Measurements from ENCODE around the gene CLIP3. TPM values are rescaled to one million over a fixed set of nuclear protein-coding genes. Genes with fewer than 3 reads are reported as not detected.
A peak's percentile ranks its signal among the peaks of the same experiment; 100 is the strongest.

The CLIP3 gene
- total and polyA plus RNA-seq, 4 donors, result 0.59 to 1.5 (median 0.80) TPM

DNA sequence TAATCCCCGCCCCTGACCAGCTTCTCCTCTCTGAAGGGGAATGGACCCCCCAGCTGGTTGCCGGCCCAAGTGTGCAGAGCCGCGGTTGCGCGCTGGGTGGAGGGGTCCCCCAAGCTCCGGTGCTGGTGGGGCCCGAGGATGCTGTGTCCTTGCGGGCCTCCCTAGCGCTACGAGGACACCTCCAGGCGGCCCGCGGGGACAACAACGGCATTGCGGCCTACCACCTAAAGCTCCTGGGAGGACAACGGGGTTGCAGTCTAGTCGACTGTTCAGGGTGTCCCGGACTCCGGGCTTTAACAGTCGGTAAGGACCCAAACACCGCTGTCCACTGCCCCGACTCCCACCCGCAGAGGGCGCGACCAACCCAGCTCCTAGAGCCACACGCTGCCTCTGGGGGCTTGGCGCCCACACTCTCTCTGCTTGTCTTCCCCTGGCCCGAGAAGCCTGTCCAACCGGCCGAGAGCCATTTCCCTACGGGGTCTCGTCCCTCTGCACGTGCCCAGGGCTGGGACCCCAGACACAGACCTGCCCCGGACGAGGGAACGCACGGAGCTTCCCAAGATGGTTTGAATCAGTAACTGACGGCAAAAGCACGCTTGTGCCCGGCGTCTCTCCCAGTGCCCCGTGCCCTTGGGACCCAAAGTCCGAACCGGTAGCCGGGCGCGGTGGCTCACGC, 38.6 kb downstream of the CLIP3 start:
- Histone ChIP-seq H3K4me3 (ENCODE audit: low read depth in 1 of 3, low read length in 3 of 3) (peak overlapping the region in 1 of 3 donors; percentile 83), H3K27ac (ENCODE audit: low read depth in 1 of 2, low read length in 2 of 2) (no peak overlapping the region), H3K9me3 (ENCODE audit: control insufficient read depth in 4 of 4, low read length in 3 of 4) (no peaks in the 10 kb centered on the region), H3K27me3 (ENCODE audit: control insufficient read depth in 4 of 4, insufficient read depth in 4 of 4, low read length in 3 of 4) (no peaks in the 10 kb centered on the region), H3K36me3 (ENCODE audit: control insufficient read depth in 4 of 4, insufficient read depth in 3 of 4, low read depth in 1 of 4, low read length in 3 of 4) (peaks cover 0 to 5% (median 2%) of the 10 kb centered on the region in 4 donors), H3K4me1 (ENCODE audit: control insufficient read depth in 4 of 4, insufficient read depth in 4 of 4, low read length in 3 of 4) (peaks cover 12 to 23% (median 18%) of the 10 kb centered on the region in 4 donors), H3K9ac (ENCODE audit: low read depth in 1 of 2, low read length in 2 of 2) (no peak overlapping the region)
- 45% methylated on average over 49 of the region's 49 CpGs for WGBS
- TF ChIP-seq GABPA (IDR thresholded peaks at IDR 0.05 in 1 of 2, conservative IDR thresholded peaks at IDR 0.05 in 1 of 2) (no peak), RAD21 (IDR thresholded peaks at IDR 0.05) (no peak), FOXA1 (IDR thresholded peaks at IDR 0.05) (no peak), HNF4A (conservative IDR thresholded peaks at IDR 0.05) (peak; percentile 64 to 69), FOXA2 (IDR thresholded peaks at IDR 0.05) (no peak), JUND (IDR thresholded peaks at IDR 0.05) (no peak)
- TF ChIP-seq, protein P1, sequence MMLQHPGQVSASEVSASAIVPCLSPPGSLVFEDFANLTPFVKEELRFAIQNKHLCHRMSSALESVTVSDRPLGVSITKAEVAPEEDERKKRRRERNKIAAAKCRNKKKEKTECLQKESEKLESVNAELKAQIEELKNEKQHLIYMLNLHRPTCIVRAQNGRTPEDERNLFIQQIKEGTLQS (IDR thresholded peaks at IDR 0.05), result no peak
- TF ChIP-seq, protein P2, sequence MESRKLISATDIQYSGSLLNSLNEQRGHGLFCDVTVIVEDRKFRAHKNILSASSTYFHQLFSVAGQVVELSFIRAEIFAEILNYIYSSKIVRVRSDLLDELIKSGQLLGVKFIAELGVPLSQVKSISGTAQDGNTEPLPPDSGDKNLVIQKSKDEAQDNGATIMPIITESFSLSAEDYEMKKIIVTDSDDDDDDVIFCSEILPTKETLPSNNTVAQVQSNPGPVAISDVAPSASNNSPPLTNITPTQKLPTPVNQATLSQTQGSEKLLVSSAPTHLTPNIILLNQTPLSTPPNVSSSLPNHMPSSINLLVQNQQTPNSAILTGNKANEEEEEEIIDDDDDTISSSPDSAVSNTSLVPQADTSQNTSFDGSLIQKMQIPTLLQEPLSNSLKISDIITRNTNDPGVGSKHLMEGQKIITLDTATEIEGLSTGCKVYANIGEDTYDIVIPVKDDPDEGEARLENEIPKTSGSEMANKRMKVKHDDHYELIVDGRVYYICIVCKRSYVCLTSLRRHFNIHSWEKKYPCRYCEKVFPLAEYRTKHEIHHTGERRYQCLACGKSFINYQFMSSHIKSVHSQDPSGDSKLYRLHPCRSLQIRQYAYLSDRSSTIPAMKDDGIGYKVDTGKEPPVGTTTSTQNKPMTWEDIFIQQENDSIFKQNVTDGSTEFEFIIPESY (IDR thresholded peaks at IDR 0.05), result no peak
- peak; percentile 40 for DNase-seq (ENCODE audit: low spot score)

DNA sequence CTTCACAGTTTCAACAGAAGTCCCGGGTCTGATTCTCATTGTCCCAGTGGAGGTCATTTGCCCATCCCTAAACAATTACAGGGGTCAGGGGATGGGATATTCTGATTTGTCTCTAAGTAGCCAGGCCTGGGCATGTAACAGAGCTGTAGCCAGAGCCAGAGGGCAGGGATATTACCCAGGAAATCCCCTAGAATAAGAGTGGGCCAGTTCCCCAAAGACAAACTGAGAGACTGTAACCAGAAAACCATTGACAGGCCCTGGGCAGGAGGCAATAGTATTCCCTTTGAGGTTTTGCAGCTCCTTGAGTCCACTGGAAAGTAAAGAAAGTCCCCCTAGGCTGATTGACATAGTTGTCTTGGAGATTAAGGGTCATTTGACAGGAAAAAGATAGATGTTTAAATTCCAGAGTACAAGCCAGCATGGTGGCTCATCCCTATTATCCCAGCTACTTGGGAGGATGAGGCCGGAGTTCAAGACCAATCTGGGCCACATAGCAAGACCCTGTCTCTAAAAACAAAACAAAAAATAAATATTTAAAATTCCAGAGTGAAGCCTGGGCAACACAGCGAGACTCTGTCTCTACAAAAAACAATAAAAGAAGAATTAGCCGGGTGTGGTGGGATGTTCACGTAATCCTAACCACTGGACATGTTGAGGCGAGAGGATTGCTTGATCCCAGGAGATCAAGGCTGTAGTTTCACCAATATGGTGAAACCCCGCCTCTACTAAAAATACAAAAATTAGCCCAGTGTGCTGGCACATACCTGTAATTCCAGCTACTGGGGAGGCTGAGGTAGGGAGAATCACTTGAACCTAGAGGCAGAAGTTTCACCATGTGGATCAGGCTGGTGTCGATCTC, 39.5 kb downstream of the CLIP3 start:
- no peaks in the 10 kb centered on the region for H3K9me3 ChIP-seq (ENCODE audit: control insufficient read depth in 4 of 4, low read length in 3 of 4)
- TF ChIP-seq FOXA2 (IDR thresholded peaks at IDR 0.05) (no peak), FOXA1 (IDR thresholded peaks at IDR 0.05) (no peak), JUND (IDR thresholded peaks at IDR 0.05) (no peak), NR2F2 (IDR thresholded peaks at IDR 0.05) (no peak), HNF4A (conservative IDR thresholded peaks at IDR 0.05) (no peak), EGR1 (IDR thresholded peaks at IDR 0.05; ENCODE audit: low read depth in 2 of 2) (no peak), RXRA (IDR thresholded peaks at IDR 0.05) (no peak), SP1 (IDR thresholded peaks at IDR 0.05) (no peak), YY1 (IDR thresholded peaks at IDR 0.05) (no peak), TAF1 (conservative IDR thresholded peaks at IDR 0.05) (no peak), HNF4G (IDR thresholded peaks at IDR 0.05) (no peak), RAD21 (IDR thresholded peaks at IDR 0.05) (no peak), GABPA (IDR thresholded peaks at IDR 0.05 in 1 of 2, conservative IDR thresholded peaks at IDR 0.05 in 1 of 2) (no peak)
- TF ChIP-seq, protein P2 (IDR thresholded peaks at IDR 0.05), result no peak
- TF ChIP-seq, protein P3, sequence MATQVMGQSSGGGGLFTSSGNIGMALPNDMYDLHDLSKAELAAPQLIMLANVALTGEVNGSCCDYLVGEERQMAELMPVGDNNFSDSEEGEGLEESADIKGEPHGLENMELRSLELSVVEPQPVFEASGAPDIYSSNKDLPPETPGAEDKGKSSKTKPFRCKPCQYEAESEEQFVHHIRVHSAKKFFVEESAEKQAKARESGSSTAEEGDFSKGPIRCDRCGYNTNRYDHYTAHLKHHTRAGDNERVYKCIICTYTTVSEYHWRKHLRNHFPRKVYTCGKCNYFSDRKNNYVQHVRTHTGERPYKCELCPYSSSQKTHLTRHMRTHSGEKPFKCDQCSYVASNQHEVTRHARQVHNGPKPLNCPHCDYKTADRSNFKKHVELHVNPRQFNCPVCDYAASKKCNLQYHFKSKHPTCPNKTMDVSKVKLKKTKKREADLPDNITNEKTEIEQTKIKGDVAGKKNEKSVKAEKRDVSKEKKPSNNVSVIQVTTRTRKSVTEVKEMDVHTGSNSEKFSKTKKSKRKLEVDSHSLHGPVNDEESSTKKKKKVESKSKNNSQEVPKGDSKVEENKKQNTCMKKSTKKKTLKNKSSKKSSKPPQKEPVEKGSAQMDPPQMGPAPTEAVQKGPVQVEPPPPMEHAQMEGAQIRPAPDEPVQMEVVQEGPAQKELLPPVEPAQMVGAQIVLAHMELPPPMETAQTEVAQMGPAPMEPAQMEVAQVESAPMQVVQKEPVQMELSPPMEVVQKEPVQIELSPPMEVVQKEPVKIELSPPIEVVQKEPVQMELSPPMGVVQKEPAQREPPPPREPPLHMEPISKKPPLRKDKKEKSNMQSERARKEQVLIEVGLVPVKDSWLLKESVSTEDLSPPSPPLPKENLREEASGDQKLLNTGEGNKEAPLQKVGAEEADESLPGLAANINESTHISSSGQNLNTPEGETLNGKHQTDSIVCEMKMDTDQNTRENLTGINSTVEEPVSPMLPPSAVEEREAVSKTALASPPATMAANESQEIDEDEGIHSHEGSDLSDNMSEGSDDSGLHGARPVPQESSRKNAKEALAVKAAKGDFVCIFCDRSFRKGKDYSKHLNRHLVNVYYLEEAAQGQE (IDR thresholded peaks at IDR 0.05), result no peak
- TF ChIP-seq, protein P4, sequence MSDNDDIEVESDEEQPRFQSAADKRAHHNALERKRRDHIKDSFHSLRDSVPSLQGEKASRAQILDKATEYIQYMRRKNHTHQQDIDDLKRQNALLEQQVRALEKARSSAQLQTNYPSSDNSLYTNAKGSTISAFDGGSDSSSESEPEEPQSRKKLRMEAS (IDR thresholded peaks at IDR 0.05), result no peak
- TF ChIP-seq, protein P1 (IDR thresholded peaks at IDR 0.05), result no peak
- TF ChIP-seq, protein P5, sequence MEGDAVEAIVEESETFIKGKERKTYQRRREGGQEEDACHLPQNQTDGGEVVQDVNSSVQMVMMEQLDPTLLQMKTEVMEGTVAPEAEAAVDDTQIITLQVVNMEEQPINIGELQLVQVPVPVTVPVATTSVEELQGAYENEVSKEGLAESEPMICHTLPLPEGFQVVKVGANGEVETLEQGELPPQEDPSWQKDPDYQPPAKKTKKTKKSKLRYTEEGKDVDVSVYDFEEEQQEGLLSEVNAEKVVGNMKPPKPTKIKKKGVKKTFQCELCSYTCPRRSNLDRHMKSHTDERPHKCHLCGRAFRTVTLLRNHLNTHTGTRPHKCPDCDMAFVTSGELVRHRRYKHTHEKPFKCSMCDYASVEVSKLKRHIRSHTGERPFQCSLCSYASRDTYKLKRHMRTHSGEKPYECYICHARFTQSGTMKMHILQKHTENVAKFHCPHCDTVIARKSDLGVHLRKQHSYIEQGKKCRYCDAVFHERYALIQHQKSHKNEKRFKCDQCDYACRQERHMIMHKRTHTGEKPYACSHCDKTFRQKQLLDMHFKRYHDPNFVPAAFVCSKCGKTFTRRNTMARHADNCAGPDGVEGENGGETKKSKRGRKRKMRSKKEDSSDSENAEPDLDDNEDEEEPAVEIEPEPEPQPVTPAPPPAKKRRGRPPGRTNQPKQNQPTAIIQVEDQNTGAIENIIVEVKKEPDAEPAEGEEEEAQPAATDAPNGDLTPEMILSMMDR (IDR thresholded peaks at IDR 0.05; ENCODE audit: low read depth, low read length, missing input control), result no peak
- WGBS, result 94% methylated on average over 8 of the region's 8 CpGs
- no peak overlapping the region for H3K9ac ChIP-seq (ENCODE audit: low read depth in 1 of 2, low read length in 2 of 2)
- no peak for DNase-seq (ENCODE audit: low spot score)
- peaks cover 7 to 19% (median 14%) of the 10 kb centered on the region in 4 donors for H3K4me1 ChIP-seq (ENCODE audit: control insufficient read depth in 4 of 4, insufficient read depth in 4 of 4, low read length in 3 of 4)
- peaks cover 0 to 5% (median 2%) of the 10 kb centered on the region in 4 donors for H3K36me3 ChIP-seq (ENCODE audit: control insufficient read depth in 4 of 4, insufficient read depth in 3 of 4, low read depth in 1 of 4, low read length in 3 of 4)
- no peak overlapping the region for H3K27ac ChIP-seq (ENCODE audit: low read depth in 1 of 2, low read length in 2 of 2)
- H3K4me3 ChIP-seq (ENCODE audit: low read depth in 1 of 3, low read length in 3 of 3), result no peak overlapping the region
- H3K27me3 ChIP-seq (ENCODE audit: control insufficient read depth in 4 of 4, insufficient read depth in 4 of 4, low read length in 3 of 4), result no peaks in the 10 kb centered on the region

Data from liver (tissue), 9 donors.